HG03196 (cell line): ENCODE results near the gene GORAB.

Experiments used
- ATAC-seq: cut with Tn5 transposase; IDR thresholded peaks from one replicate; pipeline ENCODE4 v1.9.1; 2021; ENCODE audit not compliant: unreplicated experiment

The GORAB gene

DNA sequence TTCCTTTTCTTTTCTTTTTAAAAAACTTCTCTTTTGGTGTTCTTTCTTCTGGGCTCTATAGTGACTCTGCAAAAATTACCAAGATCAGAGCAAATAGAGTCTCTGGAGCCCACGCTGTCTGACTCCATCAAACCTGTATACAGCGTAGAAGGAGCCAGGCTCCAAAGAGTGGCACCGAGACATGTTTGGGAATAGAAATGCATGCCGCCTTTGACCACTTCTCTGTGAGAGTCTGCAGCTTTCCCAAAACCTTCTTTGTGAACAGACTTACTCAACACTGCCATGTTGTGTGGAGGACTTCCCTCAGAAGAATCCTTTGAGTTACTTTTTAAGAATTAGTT lies 55.3 kb downstream of the GORAB start:
- ATAC-seq, result no peak

DNA sequence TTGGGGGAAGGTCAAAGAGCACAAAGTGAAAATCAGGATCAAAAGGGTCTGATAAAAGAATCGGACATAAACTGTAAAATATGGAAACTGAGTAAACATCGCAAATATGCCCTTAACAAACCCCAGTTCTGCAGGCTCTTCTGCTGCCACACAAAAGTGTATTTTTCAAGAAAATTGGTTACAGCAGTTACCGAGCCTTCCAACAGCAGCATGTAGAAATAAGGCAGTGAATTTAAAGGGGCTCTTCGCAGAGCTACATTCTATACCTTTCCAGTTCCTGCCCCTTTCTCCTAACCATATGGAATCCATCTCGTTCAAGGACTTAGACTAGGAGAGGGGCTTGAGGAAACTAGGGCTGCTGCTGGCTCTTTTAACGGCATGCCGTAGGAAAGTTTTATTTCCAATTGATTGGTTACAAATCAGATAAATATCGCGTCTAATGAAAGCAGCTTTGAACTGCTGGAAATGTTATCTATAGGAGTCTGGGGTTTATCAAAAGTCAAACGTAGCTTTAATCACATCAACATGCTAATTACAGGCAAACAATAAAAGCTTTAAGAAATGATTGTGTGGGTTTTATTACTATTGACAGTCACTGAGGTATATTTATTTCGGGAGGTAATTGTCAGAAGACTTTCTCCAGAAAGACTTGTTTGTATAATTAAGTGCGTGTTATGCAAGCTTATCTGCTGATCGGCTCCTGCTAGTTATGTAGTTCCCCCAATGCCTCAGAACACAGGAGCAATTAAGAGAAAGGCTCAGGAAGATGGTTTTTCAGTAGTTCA lies 59.1 kb downstream of the GORAB start:
- no peak for ATAC-seq

DNA sequence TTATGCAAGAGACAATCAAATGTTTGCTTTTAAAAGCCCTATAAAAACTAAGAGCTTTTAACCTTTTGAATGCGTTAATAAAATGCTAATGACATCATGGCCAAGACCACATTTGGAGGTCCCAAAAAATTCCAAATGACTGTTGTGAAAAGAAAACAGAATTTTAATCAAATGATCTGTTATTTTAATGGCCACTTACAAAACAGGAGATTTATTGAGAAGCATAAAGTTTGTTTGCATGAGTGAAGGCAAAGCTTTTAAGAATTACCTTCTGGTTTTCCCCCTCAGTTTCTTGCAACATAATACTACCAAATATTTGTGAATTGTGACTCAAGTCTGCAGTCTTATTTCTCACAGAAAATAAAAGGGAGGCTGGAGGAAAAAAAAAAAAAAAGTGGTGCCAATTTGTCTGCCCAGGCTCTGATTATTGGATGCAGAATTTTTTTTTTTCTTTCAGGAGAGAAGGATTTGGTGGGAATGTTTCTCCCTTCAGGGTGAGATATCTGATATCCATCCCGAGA lies 60.7 kb downstream of the GORAB start:
- ATAC-seq, result no peak

DNA sequence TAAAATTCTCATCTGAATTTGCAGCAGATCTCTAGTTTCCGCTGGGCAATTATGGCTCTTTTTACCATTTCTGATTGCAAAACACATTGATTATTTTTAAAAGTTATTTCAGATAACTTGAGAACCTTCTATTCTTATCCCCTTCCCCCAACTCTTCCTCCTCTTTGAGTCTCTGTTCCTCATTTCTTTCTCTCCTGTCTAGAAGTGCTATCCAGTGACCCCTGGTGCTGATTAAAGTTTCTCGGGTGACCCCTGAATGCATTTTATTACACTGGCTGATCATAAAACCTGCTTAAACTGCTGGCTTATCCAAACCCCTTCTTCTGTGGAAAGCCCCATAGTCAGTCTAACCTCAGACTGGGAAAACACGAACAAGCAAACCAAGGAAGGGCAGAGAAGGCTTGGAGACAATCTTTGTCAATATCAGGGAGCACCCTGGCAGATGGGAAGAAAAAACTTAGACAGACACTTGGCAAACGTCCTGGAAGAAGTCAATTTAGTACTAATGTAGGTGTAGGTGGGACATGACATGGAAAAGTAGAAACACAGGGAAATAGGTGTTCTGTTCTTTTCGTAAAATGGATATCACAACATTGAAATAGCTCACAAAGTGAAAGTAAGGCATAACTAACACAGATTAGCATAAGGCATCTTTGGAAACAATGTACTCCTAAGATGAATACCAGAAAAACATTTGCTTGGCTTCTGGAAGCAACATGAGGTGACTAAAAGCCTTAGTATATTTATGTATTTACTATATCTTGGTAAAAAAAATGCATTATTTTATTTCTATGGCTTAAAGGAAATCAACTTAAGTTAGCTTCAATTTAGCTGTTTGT lies 61.4 kb downstream of the GORAB start:
- ATAC-seq, result no peak

DNA sequence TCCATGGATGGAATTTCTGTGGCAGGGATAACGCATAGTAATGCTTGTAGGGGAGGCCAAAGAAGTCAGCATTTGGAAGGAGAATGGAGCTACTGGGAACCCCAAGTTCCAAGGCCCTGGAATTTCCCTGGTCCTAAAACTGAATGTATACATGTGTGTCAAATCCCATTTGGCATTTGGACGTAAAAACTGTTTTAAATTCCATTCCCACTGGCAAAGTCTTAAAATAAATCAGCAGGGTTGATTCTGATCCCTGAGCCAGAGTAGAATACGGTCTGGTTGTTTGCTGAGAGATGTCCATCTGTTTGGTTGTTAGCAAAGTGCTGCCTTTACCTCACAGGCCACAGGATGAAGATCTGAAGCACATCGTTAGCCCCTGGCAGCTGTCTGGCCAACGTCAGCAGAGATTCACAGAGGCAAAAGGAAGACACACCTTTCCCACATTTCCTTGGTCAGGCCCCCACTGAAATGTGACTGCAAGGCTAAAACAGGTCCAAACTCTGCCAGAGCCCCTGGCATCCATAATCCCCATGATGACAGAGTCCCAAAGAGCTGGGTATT lies 62.2 kb downstream of the GORAB start:
- ATAC-seq, result no peak

DNA sequence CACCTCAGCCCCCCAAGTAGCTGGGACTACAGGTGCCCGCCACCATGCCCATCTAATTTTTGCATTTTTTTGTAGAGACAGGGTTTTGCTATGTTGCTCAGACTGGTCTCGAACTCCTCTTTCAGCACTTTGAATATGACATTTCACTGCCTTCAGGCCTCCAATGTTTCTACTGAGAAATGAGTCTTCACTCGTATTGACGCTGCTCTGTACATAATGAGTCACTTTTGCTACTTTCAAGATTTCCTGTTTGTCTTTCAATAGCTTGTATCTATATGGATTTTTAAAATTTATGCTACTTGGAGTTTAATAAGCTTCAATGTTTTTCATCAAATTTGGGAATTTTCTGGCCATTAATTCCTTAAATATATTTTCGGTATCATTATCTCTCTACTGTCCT lies 64.7 kb downstream of the GORAB start:
- no peak for ATAC-seq

DNA sequence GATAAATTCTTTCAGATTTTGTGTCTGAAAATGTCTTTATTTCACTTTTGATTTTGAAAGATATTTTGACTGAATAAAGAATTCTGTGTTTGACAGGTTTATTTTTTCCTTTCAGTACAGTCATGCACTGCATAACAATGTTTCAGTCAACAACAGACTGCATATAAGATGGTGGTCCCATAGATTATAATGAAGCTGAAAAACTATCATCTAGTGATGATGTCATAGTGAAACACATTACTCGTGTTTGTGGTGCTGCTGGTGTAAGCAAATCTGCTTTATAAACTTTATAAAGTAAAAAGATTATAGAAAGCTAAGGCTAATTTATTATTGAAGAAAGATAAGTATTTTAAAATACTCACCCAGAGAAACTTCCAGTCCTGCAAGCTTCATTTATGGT lies 66.7 kb downstream of the GORAB start:
- ATAC-seq, result no peak

DNA sequence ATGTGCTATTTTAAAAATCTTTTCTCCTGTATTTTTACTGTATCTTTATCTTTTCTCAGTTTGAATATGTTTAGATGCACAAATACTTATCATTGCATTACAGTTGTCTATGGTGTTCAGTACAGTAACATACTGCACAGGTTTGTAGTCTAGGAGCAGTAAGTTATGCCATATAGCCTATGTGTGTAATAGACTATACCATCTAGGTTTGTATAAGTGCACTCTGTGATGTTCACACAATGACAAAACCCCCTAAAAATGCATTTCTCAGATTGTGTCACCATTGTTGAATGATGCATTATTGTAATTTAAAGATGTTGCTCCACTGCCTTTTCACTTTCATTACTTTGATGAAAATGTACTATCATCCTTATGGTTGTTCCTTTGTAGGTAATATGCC lies 67.1 kb downstream of the GORAB start:
- no peak for ATAC-seq

DNA sequence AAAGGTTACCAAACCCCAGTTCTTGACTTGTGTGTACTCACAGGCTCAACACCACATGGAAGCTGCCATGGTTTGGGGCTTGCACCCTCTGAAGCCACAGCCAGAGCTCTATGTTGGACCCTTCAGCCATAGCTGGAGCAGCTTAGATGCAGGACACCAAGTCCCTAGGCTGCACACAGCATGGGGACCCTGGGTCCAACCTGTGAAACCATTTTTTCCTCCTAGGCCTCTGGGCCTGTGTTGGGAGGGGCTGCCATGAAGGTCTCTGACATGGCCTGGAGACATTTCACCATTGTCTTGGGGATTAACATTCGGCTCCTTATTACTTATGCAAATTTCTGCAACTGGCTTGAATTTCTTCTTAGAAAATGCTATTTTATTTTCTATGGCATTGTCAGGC lies 69.9 kb downstream of the GORAB start:
- no peak for ATAC-seq
